Endothelial cell of umbilical vein (primary cell): ENCODE results near the gene STK24. TPM values are rescaled to one million over a fixed set of nuclear protein-coding genes. Genes with fewer than 3 reads are reported as not detected.

Experiments used
- BruUV-seq: library from RNA; stranded (reverse); fragments of 400-500 nt; replicated peaks from 2 replicates; lab custom pipeline; 2021; lab: Mats Ljungman, UMichigan
- CTCF ChIA-PET: fragments of 300-600, 350-600 bp; sonication (Branson Sonifier 250); formaldehyde crosslinking; loops from one replicate; lab custom pipeline; 2021; ENCODE audit warnings: antibody characterized with exemption, inconsistent platforms; lab: Charles Lee
- POLR2A ChIA-PET: fragments of 300-600, 350-600 bp; sonication (Branson Sonifier 250); formaldehyde crosslinking; loops from one replicate; lab custom pipeline; 2021; ENCODE audit warnings: antibody characterized with exemption, inconsistent platforms; lab: Charles Lee
- DNase-seq: peaks from one replicate; pipeline ENCODE4 v3.0.0-alpha.2; 2011; ENCODE audit warnings: low read depth, low spot score
- FAIRE-seq: peaks from 2 replicates; lab custom pipeline; 2011; peaks lifted over from hg19 to GRCh38; lab: Jason Lieb, UNC
- H2AFZ ChIP-seq: 2 replicates; pipeline ENCODE4 v1.6.0; 2012; ENCODE audit warnings: low read depth, low read length, control low read depth, inconsistent platforms
- H3K27ac ChIP-seq: 2 replicates; pipeline ENCODE4 v1.5.1; 2011; ENCODE audit warnings: low read depth, mild to moderate bottlenecking, control low read depth, low read length, moderate library complexity; ENCODE audit not compliant: insufficient read depth
- H3K27me3 ChIP-seq, 2 experiments: 2 replicates each; pipeline versions ENCODE4 v1.6.0 to v1.6.1; 2011; ENCODE audit warnings: low read length in 2 of 2, mixed read lengths in 1 of 2; ENCODE audit not compliant: control insufficient read depth in 2 of 2, insufficient read depth in 2 of 2
- H3K36me3 ChIP-seq, 2 experiments: 2 replicates in 1 of 2; 3 replicates in 1 of 2; pipeline ENCODE4 v1.5.1; 2011; ENCODE audit warnings: low read length in 2 of 2, mild to moderate bottlenecking in 1 of 2, moderate library complexity in 1 of 2; ENCODE audit not compliant: control insufficient read depth in 2 of 2, insufficient read depth in 2 of 2; ENCODE audit errors: extremely low read depth in 1 of 2
- H3K4me1 ChIP-seq: 3 replicates; pipeline ENCODE4 v1.5.1; 2011; ENCODE audit warnings: mild to moderate bottlenecking, low read length; ENCODE audit not compliant: control insufficient read depth, insufficient read depth; ENCODE audit errors: extremely low read depth
- H3K4me2 ChIP-seq: 2 replicates; pipeline ENCODE4 v1.6.1; 2011; ENCODE audit warnings: low read length, control low read depth, mixed read lengths; ENCODE audit not compliant: insufficient read depth
- H3K4me3 ChIP-seq, 3 experiments: fragments of 200-600 bp in 1 of 3; sonication (generic), shearing (Covaris generic) in 1 of 3; replicated peaks in 1 of 3; 2 replicates each; pipeline ENCODE4 v1.5.1; 2011 to 2016; ENCODE audit warnings: control low read depth in 3 of 3, low read length in 3 of 3, mild to moderate bottlenecking in 2 of 3, inconsistent platforms in 1 of 3, low read depth in 1 of 3, moderate library complexity in 1 of 3; ENCODE audit not compliant: insufficient read depth in 1 of 3
- H3K79me2 ChIP-seq: 2 replicates; pipeline ENCODE4 v1.6.0; 2012; ENCODE audit warnings: low read length, inconsistent platforms; ENCODE audit not compliant: control insufficient read depth, insufficient read depth
- H3K9ac ChIP-seq: replicated peaks from 2 replicates; pipeline ENCODE3; 2011; ENCODE audit warnings: low read length, control low read depth; ENCODE audit not compliant: insufficient read depth; ENCODE audit errors: extremely low read depth
- H3K9me1 ChIP-seq: replicated peaks from 3 replicates; pipeline ENCODE4 v1.6.0; 2011; ENCODE audit warnings: mild to moderate bottlenecking, low read length; ENCODE audit not compliant: control insufficient read depth, insufficient read depth; ENCODE audit errors: extremely low read depth
- H3K9me3 ChIP-seq: replicated peaks from 2 replicates; pipeline ENCODE4 v1.5.1; 2012; ENCODE audit warnings: low read length, inconsistent platforms; ENCODE audit not compliant: control insufficient read depth, insufficient read depth
- H4K20me1 ChIP-seq: replicated peaks from 2 replicates; pipeline ENCODE3; 2011; ENCODE audit warnings: mild to moderate bottlenecking, low read length; ENCODE audit not compliant: control insufficient read depth, insufficient read depth; ENCODE audit errors: extremely low read depth
- CTCF ChIP-seq, 2 donors: IDR thresholded peaks; 1 replicate in 1 of 2; 2 replicates in 1 of 2; pipeline ENCODE4 v1.5.1; 2011; ENCODE audit warnings: low read length in 2 of 2, mild to moderate bottlenecking in 2 of 2, moderate library complexity in 2 of 2, control low read depth in 1 of 2, inconsistent platforms in 1 of 2, low read depth in 1 of 2; ENCODE audit not compliant: insufficient read depth in 1 of 2; ENCODE audit errors: extremely low read depth in 1 of 2
- EZH2 ChIP-seq: IDR thresholded peaks from 2 replicates; pipeline ENCODE4 v1.6.1; 2012; ENCODE audit warnings: borderline replicate concordance, low read depth, mild to moderate bottlenecking, moderate library complexity, low read length, inconsistent platforms; ENCODE audit not compliant: severe bottlenecking
- FOS ChIP-seq: IDR thresholded peaks from 2 replicates; pipeline ENCODE4 v1.6.1; 2011; ENCODE audit warnings: mild to moderate bottlenecking, low read length, moderate library complexity, borderline replicate concordance; ENCODE audit not compliant: insufficient read depth
- GATA2 ChIP-seq: IDR thresholded peaks from 2 replicates; pipeline ENCODE4 v1.7.0; 2011; ENCODE audit warnings: low read depth, mild to moderate bottlenecking, moderate library complexity, mixed read lengths, low read length; ENCODE audit not compliant: insufficient read length, insufficient read depth
- JUN ChIP-seq: IDR thresholded peaks from 2 replicates; pipeline ENCODE4 v1.6.1; 2011; ENCODE audit warnings: borderline replicate concordance, low read depth; ENCODE audit not compliant: insufficient read length, insufficient read depth
- MAX ChIP-seq: IDR thresholded peaks from 2 replicates; pipeline ENCODE4 v1.6.1; 2011; ENCODE audit not compliant: insufficient read depth, insufficient read length
- MYC ChIP-seq: IDR thresholded peaks from one replicate; pipeline ENCODE4 v1.6.1; 2011; ENCODE audit warnings: mild to moderate bottlenecking, low read depth, low read length
- POLR2A ChIP-seq: IDR thresholded peaks from 2 replicates; pipeline ENCODE4 v1.6.1; 2012; ENCODE audit warnings: low read depth, mild to moderate bottlenecking, control low read depth, low read length
- POLR2AphosphoS5 ChIP-seq: IDR thresholded peaks from 2 replicates; pipeline ENCODE4 v1.6.1; 2012; ENCODE audit warnings: low read depth, mild to moderate bottlenecking, control low read depth, low read length, moderate library complexity; ENCODE audit not compliant: insufficient read depth
- dilution Hi-C: fragments of 300-500 bp; cut with MboI; formaldehyde crosslinking; loops from one replicate; pipeline ENCODE4 v1.15.0; 2019; ENCODE audit warnings: low sequenced_read_pairs; ENCODE audit not compliant: extremely low pct_ligation_motif_present
- intact Hi-C: fragments of 100-400 bp; cut with micrococcal nuclease; formaldehyde crosslinking; loops from one replicate; pipeline ENCODE4 v1.10.0; 2022
- polyA plus RNA-seq, 4 experiments: library from polyadenylated mRNA; depleted of rRNA in 3 of 4; stranded (reverse) in 3 of 4; unstranded in 1 of 4; fragments of >200 nt; gene quantifications; 2 replicates each; pipeline versions ENCODE4 v1.2.1 to v1.2.3, GENCODE V29; 2011 to 2012; ENCODE audit warnings: missing spikeins in 1 of 4
- total RNA-seq: library from RNA; stranded (reverse); gene quantifications from 2 replicates; pipeline ENCODE4 v1.2.3, GENCODE V29; 2021

STK24 gene
- total and polyA plus RNA-seq, 2 donors (not counting 3 experiments of a cell fraction or from before 2014, with no cell fraction given): 43.3 to 100 TPM

GRCh38 chr13:98411617-98412265, 165.2 kb downstream of the STK24 start:
- Histone ChIP-seq H3K27ac (no peak overlapping the region), H3K9me1 (no peaks in the 10 kb centered on the region), H4K20me1 (no peaks in the 10 kb centered on the region), H3K36me3 (no peaks in the 10 kb centered on the region), H3K27me3 (no peaks in the 10 kb centered on the region), H3K4me3 (no peak overlapping the region), H3K4me2 (peak overlapping the region; percentile 46), H3K79me2 (no peaks in the 10 kb centered on the region), H3K4me1 (no peaks in the 10 kb centered on the region), H3K9ac (no peak overlapping the region), H2AFZ (peak overlapping the region; percentile 55), H3K9me3 (no peaks in the 10 kb centered on the region)
- ChIA-PET POLR2A (no interaction called here), CTCF (no interaction called here)
- intact Hi-C loops: loop anchor here (5.0 kb wide), 1 partner anchor 269 kb away; the partner anchor contains the start of gene FARP1
- DNase-seq: peak; percentile 60
- TF ChIP-seq EZH2 (no peak), MAX (no peak), JUN (no peak)
- FAIRE-seq: peak; percentile 84
- no TSS peak for BruUV-seq
- dilution Hi-C loops: no loop called here

- peaks cover 0 to 2% of the 10 kb centered on the region in 2 experiments for H3K36me3 ChIP-seq
- POLR2A ChIA-PET: no interaction called here
- no peak overlapping the region for H3K27ac ChIP-seq
- no peaks in the 10 kb centered on the region for H3K9me3 ChIP-seq
- H4K20me1 ChIP-seq: no peaks in the 10 kb centered on the region
- H3K4me3 ChIP-seq: no peak overlapping the region
- no peaks in the 10 kb centered on the region for H3K27me3 ChIP-seq
- FAIRE-seq (no peak), DNase-seq (no peak)
- H3K9me1 ChIP-seq: no peaks in the 10 kb centered on the region
- no peak overlapping the region for H3K9ac ChIP-seq
- no peak overlapping the region for H3K4me2 ChIP-seq
- no peaks in the 10 kb centered on the region for H3K4me1 ChIP-seq
- CTCF ChIA-PET: no interaction called here
- H3K79me2 ChIP-seq: no peaks in the 10 kb centered on the region
- intact Hi-C loops (loop anchor here (5.0 kb wide), 1 partner anchor 269 kb away; the partner anchor contains the start of gene FARP1), dilution Hi-C loops (no loop called here)
- no peak overlapping the region for H2AFZ ChIP-seq
- no peak for TF ChIP-seq EZH2
- TF ChIP-seq GATA2: no peak
- TF ChIP-seq POLR2A: no peak
- TF ChIP-seq CTCF (IDR thresholded peaks at IDR 0.05; ENCODE audit: extremely low read depth in 1 of 2, insufficient read depth in 1 of 2, low read depth in 1 of 2, low read length in 2 of 2): no peak
- TF ChIP-seq FOS: no peak
- no peak for TF ChIP-seq MAX
- TF ChIP-seq MYC: no peak
- TF ChIP-seq JUN: no peak
- no peak for TF ChIP-seq POLR2AphosphoS5
- no TSS peak for BruUV-seq
Measured at GRCh38 chr13:98411013-98411412, 165.9 kb downstream of the STK24 start.
